IPS-11a (cell line): ENCODE data around the gene PEX11G.

Experiments used
- H3K4me3 ChIP-seq: one replicate; pipeline ENCODE4 v1.5.1; 2013; ENCODE audit warnings: low read depth, low read length, control low read depth

PEX11G gene

GRCh38 chr19:7500811-7501450 lies 12.1 kb upstream of the PEX11G start:
- peak overlapping the region; percentile 39 for H3K4me3 ChIP-seq

- H3K4me3 ChIP-seq: no peak overlapping the region
Measured at GRCh38 chr19:7497292-7497691, 8.5 kb upstream of the PEX11G start.

GRCh38 chr19:7494416-7495098 lies 5.7 kb upstream of the PEX11G start:
- H3K4me3 ChIP-seq: no peak overlapping the region

GRCh38 chr19:7492558-7492957 lies 3.7 kb upstream of the PEX11G start:
- H3K4me3 ChIP-seq: no peak overlapping the region

GRCh38 chr19:7492142-7492541 lies 3.3 kb upstream of the PEX11G start:
- H3K4me3 ChIP-seq: no peak overlapping the region

- no peak overlapping the region for H3K4me3 ChIP-seq
Measured at GRCh38 chr19:7489609-7490044, 792 bp upstream of the PEX11G start.

- H3K4me3 ChIP-seq: no peak overlapping the region
Measured at GRCh38 chr19:7486923-7487322, 1.9 kb downstream of the PEX11G start.

GRCh38 chr19:7483720-7484201 lies 5.1 kb downstream of the PEX11G start:
- H3K4me3 ChIP-seq: no peak overlapping the region

GRCh38 chr19:7482584-7483439 lies 6.0 kb downstream of the PEX11G start:
- peak overlapping the region; percentile 1 for H3K4me3 ChIP-seq

- H3K4me3 ChIP-seq: no peak overlapping the region
Measured at GRCh38 chr19:7480970-7481255, 7.9 kb downstream of the PEX11G start.

GRCh38 chr19:7480222-7480969 lies 8.4 kb downstream of the PEX11G start:
- H3K4me3 ChIP-seq: no peak overlapping the region

GRCh38 chr19:7478843-7479227 lies 10.0 kb downstream of the PEX11G start:
- no peak overlapping the region for H3K4me3 ChIP-seq

- no peak overlapping the region for H3K4me3 ChIP-seq
Measured at GRCh38 chr19:7478173-7478842, 10.5 kb downstream of the PEX11G start.

GRCh38 chr19:7477758-7478157 lies 11.1 kb downstream of the PEX11G start:
- no peak overlapping the region for H3K4me3 ChIP-seq

GRCh38 chr19:7476777-7477494 lies 11.9 kb downstream of the PEX11G start:
- no peak overlapping the region for H3K4me3 ChIP-seq

GRCh38 chr19:7476241-7476640 lies 12.6 kb downstream of the PEX11G start:
- H3K4me3 ChIP-seq: no peak overlapping the region

GRCh38 chr19:7475665-7476064 lies 13.2 kb downstream of the PEX11G start:
- no peak overlapping the region for H3K4me3 ChIP-seq

GRCh38 chr19:7471696-7472615 lies 16.9 kb downstream of the PEX11G start:
- H3K4me3 ChIP-seq: no peak overlapping the region
